HG02798 (cell line): ENCODE data around the gene SIRPB2.
"Not testable (repeated sequence)": the region's sequence is repeated elsewhere in the genome, so short reads cannot be mapped to it uniquely, and the experiment has no call there.

Experiments
- ATAC-seq: cut with Tn5 transposase; IDR thresholded peaks from one replicate; pipeline ENCODE4 v1.9.1; 2021; ENCODE audit warnings: mild to moderate bottlenecking; ENCODE audit not compliant: unreplicated experiment, poor library complexity

SIRPB2 gene

GRCh38 chr20:1503564-1504227 is 12.5 kb upstream of the SIRPB2 start:
- peak; percentile 95 for ATAC-seq

- ATAC-seq = no peak
These were observed 9.3 kb upstream of the SIRPB2 start for GRCh38 chr20:1500496-1500895.

- no peak for ATAC-seq
These were observed 8.6 kb upstream of the SIRPB2 start for GRCh38 chr20:1499528-1500420.

GRCh38 chr20:1497371-1497770 is 6.2 kb upstream of the SIRPB2 start:
- ATAC-seq = not testable (repeated sequence)

GRCh38 chr20:1496930-1497329 is 5.7 kb upstream of the SIRPB2 start:
- no peak for ATAC-seq

- ATAC-seq = no peak
These were observed 3.2 kb upstream of the SIRPB2 start for GRCh38 chr20:1494436-1494835.

GRCh38 chr20:1493536-1493935 is 2.3 kb upstream of the SIRPB2 start:
- ATAC-seq = no peak

- no peak for ATAC-seq
These were observed 831 bp upstream of the SIRPB2 start for GRCh38 chr20:1491860-1492642.

GRCh38 chr20:1490643-1491195 is 501 bp downstream of the SIRPB2 start:
- ATAC-seq = no peak

- ATAC-seq = no peak
These were observed 1.3 kb downstream of the SIRPB2 start for GRCh38 chr20:1489764-1490436.

GRCh38 chr20:1489325-1489724 is 1.9 kb downstream of the SIRPB2 start:
- ATAC-seq = no peak

GRCh38 chr20:1486566-1486965 is 4.7 kb downstream of the SIRPB2 start:
- no peak for ATAC-seq

- no peak for ATAC-seq
These were observed 6.6 kb downstream of the SIRPB2 start for GRCh38 chr20:1484438-1485116.

- no peak for ATAC-seq
These were observed 11.2 kb downstream of the SIRPB2 start for GRCh38 chr20:1479831-1480595.

GRCh38 chr20:1478566-1478965 is 12.7 kb downstream of the SIRPB2 start:
- no peak for ATAC-seq

- no peak for ATAC-seq
These were observed 13.2 kb downstream of the SIRPB2 start for GRCh38 chr20:1477896-1478490.

- ATAC-seq = no peak
These were observed 16.2 kb downstream of the SIRPB2 start for GRCh38 chr20:1474817-1475603.

- no peak for ATAC-seq
These were observed 16.9 kb downstream of the SIRPB2 start for GRCh38 chr20:1474325-1474724.
